HEK293 (cell line): ENCODE results near the gene EXOC3L2.

Source experiments
- CTCF ChIA-PET: fragments of 350-600 bp; formaldehyde crosslinking; extraction: SDS; loops from one replicate; lab custom pipeline; 2021; ENCODE audit warnings: antibody characterized with exemption; lab: Yijun Ruan, JAX
- POLR2A ChIA-PET: fragments of 300-600 bp; formaldehyde crosslinking; extraction: SDS; loops from one replicate; lab custom pipeline; 2020; ENCODE audit warnings: antibody characterized with exemption, inconsistent platforms; lab: Yijun Ruan, JAX
- H3K27ac ChIP-seq: fragments of 200-500 bp; sonication (Bioruptor generic); 2 replicates; pipeline ENCODE4 v1.5.1; 2014; ENCODE audit warnings: low read depth, low read length, control low read depth, inconsistent platforms; ENCODE audit errors: extremely low read depth
- H3K36me3 ChIP-seq, 2 experiments: fragments of 200-500 bp in 1 of 2; sonication (Bioruptor generic) in 1 of 2; 1 replicate in 1 of 2; 2 replicates in 1 of 2; pipeline ENCODE4 v1.5.1; 2014 to 2017; ENCODE audit warnings: inconsistent platforms in 2 of 2, low read length in 2 of 2; ENCODE audit not compliant: control insufficient read depth in 2 of 2, insufficient read depth in 1 of 2
- H3K4me1 ChIP-seq: fragments of 200-500 bp; sonication (Bioruptor generic); 2 replicates; pipeline ENCODE4 v1.5.1; 2014; ENCODE audit warnings: mild to moderate bottlenecking, low read length, inconsistent platforms; ENCODE audit not compliant: control insufficient read depth, insufficient read depth
- H3K4me3 ChIP-seq: 2 replicates; pipeline ENCODE4 v1.5.1; 2011; ENCODE audit warnings: low read depth, mild to moderate bottlenecking, control low read depth, low read length, moderate library complexity
- H3K9me3 ChIP-seq: fragments of 200-500 bp; sonication (Bioruptor generic); 2 replicates; pipeline ENCODE4 v1.5.1; 2014; ENCODE audit warnings: low read depth, low read length, inconsistent platforms; ENCODE audit not compliant: control insufficient read depth, insufficient read depth
- ZNF664 ChIP-seq: fragments of 450-650 bp; formaldehyde crosslinking; IDR thresholded peaks from 2 replicates; pipeline ENCODE4 v1.5.1; 2016; ENCODE audit warnings: missing biosample characterization, missing genetic modification characterization
- TF ChIP-seq, protein P1 (sequence below): fragments of 450-650 bp; formaldehyde crosslinking; IDR thresholded peaks from 2 replicates; pipeline ENCODE4 v1.5.1; 2017; ENCODE audit warnings: missing biosample characterization, missing genetic modification characterization

Gene EXOC3L2

DNA sequence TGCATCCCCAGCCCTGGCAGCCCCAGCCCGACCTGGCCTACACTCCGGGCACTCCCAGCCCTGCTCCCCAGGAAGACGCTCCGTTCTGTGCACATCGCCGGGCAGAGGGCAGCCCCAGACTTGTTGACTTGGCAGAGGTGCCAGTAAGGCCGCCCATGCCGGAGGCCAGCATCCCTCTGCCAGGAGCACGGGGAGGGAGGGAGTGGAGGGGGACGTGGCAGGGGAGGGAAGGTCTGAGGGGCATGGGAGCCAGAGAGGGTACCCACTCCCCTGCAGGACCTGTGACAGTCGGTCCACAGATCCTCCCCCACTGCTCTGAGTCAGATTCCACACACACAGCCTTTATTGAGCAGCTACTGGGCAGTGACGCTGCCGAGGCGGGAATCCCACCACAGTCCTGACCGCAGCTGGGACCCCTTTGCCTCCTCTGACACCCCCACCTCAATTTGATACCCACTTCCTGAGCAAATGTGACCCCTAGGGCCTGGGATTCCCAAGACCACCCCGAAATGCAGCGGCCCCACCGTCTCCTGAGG, 82.5 kb downstream of the EXOC3L2 start:
- H3K4me1 ChIP-seq: no peaks in the 10 kb centered on the region
- CTCF ChIA-PET: interaction anchor here (0.9 kb wide), 1 partner anchor 164 kb away, joined by 3 read pairs; no protein-coding TSS in a partner anchor
- POLR2A ChIA-PET: no interaction called here
- no peak overlapping the region for H3K4me3 ChIP-seq
- no peaks in the 10 kb centered on the region for H3K9me3 ChIP-seq
- no peak overlapping the region; the same call in 1 of the 2 replicates for H3K27ac ChIP-seq
- peak; percentile 91 for TF ChIP-seq ZNF664 (tag by site-specific recombination)
- TF ChIP-seq, protein P1, sequence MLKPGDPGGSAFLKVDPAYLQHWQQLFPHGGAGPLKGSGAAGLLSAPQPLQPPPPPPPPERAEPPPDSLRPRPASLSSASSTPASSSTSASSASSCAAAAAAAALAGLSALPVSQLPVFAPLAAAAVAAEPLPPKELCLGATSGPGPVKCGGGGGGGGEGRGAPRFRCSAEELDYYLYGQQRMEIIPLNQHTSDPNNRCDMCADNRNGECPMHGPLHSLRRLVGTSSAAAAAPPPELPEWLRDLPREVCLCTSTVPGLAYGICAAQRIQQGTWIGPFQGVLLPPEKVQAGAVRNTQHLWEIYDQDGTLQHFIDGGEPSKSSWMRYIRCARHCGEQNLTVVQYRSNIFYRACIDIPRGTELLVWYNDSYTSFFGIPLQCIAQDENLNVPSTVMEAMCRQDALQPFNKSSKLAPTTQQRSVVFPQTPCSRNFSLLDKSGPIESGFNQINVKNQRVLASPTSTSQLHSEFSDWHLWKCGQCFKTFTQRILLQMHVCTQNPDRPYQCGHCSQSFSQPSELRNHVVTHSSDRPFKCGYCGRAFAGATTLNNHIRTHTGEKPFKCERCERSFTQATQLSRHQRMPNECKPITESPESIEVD: no peak
- no peaks in the 10 kb centered on the region for H3K36me3 ChIP-seq
